Measurements from ENCODE around the gene DOK5.

Gene DOK5

DNA sequence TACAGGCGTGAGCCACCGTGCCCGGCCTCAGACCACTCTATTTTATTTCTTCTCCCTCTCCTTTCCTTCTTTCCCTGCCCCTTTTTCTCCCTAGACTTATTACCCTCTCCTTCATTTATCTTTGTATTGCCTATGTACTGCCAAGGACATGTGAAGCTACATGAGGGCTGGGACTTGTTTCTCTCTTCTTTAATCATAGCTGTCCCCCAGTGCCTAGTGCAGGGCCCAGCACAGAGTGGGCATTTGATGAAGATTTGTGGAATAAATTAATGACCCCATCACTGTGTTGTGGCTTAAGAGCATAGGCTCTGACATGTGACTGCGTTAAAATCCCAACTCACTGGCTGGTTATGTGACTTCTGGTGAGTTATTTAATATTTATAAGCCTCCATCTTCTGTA lies 6.0 kb downstream of the DOK5 start:
- no peaks in the 10 kb centered on the region for H3K27me3 ChIP-seq (ENCODE audit: insufficient read depth, low read length, poor library complexity, severe bottlenecking)
- H2AFZ ChIP-seq (ENCODE audit: low read length) = no peak overlapping the region
- no peaks in the 10 kb centered on the region for H3K79me2 ChIP-seq (ENCODE audit: insufficient read depth, low read length)
- no peak overlapping the region for H3K9ac ChIP-seq (ENCODE audit: low read depth, low read length, poor library complexity, severe bottlenecking)
- no peaks in the 10 kb centered on the region for H4K20me1 ChIP-seq (ENCODE audit: insufficient read depth, low read length, poor library complexity, severe bottlenecking)
- H3K9me2 ChIP-seq (replicated peaks; ENCODE audit: low read depth, low read length) = no peaks in the 10 kb centered on the region; the same call in 1 of the 2 replicates
- no peak overlapping the region for H3K4me3 ChIP-seq (ENCODE audit: low read length, poor library complexity, severe bottlenecking)
- no peaks in the 10 kb centered on the region for H3K9me3 ChIP-seq (ENCODE audit: insufficient read depth, low read depth, low read length)
- no peaks in the 10 kb centered on the region for H3K4me1 ChIP-seq (ENCODE audit: insufficient read depth, low read length, poor library complexity, severe bottlenecking)
- no peak overlapping the region for H3K4me2 ChIP-seq (ENCODE audit: low read depth, low read length, poor library complexity, severe bottlenecking)
- no peaks in the 10 kb centered on the region for H3F3A ChIP-seq (ENCODE audit: low read depth)
- TF ChIP-seq, protein P1, sequence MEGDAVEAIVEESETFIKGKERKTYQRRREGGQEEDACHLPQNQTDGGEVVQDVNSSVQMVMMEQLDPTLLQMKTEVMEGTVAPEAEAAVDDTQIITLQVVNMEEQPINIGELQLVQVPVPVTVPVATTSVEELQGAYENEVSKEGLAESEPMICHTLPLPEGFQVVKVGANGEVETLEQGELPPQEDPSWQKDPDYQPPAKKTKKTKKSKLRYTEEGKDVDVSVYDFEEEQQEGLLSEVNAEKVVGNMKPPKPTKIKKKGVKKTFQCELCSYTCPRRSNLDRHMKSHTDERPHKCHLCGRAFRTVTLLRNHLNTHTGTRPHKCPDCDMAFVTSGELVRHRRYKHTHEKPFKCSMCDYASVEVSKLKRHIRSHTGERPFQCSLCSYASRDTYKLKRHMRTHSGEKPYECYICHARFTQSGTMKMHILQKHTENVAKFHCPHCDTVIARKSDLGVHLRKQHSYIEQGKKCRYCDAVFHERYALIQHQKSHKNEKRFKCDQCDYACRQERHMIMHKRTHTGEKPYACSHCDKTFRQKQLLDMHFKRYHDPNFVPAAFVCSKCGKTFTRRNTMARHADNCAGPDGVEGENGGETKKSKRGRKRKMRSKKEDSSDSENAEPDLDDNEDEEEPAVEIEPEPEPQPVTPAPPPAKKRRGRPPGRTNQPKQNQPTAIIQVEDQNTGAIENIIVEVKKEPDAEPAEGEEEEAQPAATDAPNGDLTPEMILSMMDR (conservative IDR thresholded peaks at IDR 0.05; ENCODE audit: low read length) = no peak
- no peak for TF ChIP-seq EZH2phosphoT487 (IDR thresholded peaks at IDR 0.05; ENCODE audit: borderline replicate concordance)
- H3K36me3 ChIP-seq (ENCODE audit: insufficient read depth, low read length) = no peaks in the 10 kb centered on the region

- H3K9me2 ChIP-seq (replicated peaks; ENCODE audit: low read depth, low read length) = no peaks in the 10 kb centered on the region
- no peaks in the 10 kb centered on the region for H3K36me3 ChIP-seq (ENCODE audit: insufficient read depth, low read length)
- no peak overlapping the region for H3K4me2 ChIP-seq (ENCODE audit: low read depth, low read length, poor library complexity, severe bottlenecking)
- H3K27me3 ChIP-seq (ENCODE audit: insufficient read depth, low read length, poor library complexity, severe bottlenecking) = no peaks in the 10 kb centered on the region
- H3F3A ChIP-seq (ENCODE audit: low read depth) = no peaks in the 10 kb centered on the region
- no peaks in the 10 kb centered on the region for H3K4me1 ChIP-seq (ENCODE audit: insufficient read depth, low read length, poor library complexity, severe bottlenecking)
- no peak overlapping the region for H3K4me3 ChIP-seq (ENCODE audit: low read length, poor library complexity, severe bottlenecking)
- TF ChIP-seq, protein P1 (conservative IDR thresholded peaks at IDR 0.05; ENCODE audit: low read length) = no peak
- no peak for TF ChIP-seq EZH2phosphoT487 (IDR thresholded peaks at IDR 0.05; ENCODE audit: borderline replicate concordance)
- no peaks in the 10 kb centered on the region for H3K79me2 ChIP-seq (ENCODE audit: insufficient read depth, low read length)
- H4K20me1 ChIP-seq (ENCODE audit: insufficient read depth, low read length, poor library complexity, severe bottlenecking) = no peaks in the 10 kb centered on the region
- no peak overlapping the region for H2AFZ ChIP-seq (ENCODE audit: low read length)
- no peaks in the 10 kb centered on the region for H3K9me3 ChIP-seq (ENCODE audit: insufficient read depth, low read depth, low read length)
- no peak overlapping the region for H3K9ac ChIP-seq (ENCODE audit: low read depth, low read length, poor library complexity, severe bottlenecking)
Measured at GRCh38 chr20:54485631-54486030, 10.2 kb downstream of the DOK5 start.

DNA sequence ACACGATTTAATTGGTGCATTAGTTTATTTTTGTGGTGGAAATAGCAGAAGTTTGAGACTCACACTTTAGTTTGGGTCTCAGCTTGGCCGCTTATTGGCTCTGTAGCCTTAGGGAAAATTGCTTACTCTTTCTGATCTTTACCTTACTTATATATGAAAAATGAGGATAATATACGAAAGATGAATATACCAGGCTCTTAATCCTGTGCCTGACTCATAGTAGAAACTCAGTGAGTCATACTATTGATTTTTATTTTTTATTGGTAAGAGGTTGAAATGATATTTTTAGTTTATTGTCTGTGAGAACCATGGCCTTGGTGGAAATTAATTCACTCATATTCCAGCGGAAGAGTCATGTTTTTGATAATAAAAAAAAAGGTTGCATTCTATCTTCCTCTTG lies 11.2 kb downstream of the DOK5 start:
- Histone ChIP-seq H3K9me2 (replicated peaks; ENCODE audit: low read depth, low read length) (no peaks in the 10 kb centered on the region), H3K79me2 (ENCODE audit: insufficient read depth, low read length) (no peaks in the 10 kb centered on the region), H4K20me1 (ENCODE audit: insufficient read depth, low read length, poor library complexity, severe bottlenecking) (no peaks in the 10 kb centered on the region), H3K9me3 (ENCODE audit: insufficient read depth, low read depth, low read length) (no peaks in the 10 kb centered on the region), H3K4me3 (ENCODE audit: low read length, poor library complexity, severe bottlenecking) (no peak overlapping the region), H3K4me2 (ENCODE audit: low read depth, low read length, poor library complexity, severe bottlenecking) (no peak overlapping the region), H3K36me3 (ENCODE audit: insufficient read depth, low read length) (no peaks in the 10 kb centered on the region), H3K4me1 (ENCODE audit: insufficient read depth, low read length, poor library complexity, severe bottlenecking) (no peaks in the 10 kb centered on the region), H3K27me3 (ENCODE audit: insufficient read depth, low read length, poor library complexity, severe bottlenecking) (no peaks in the 10 kb centered on the region), H3K9ac (ENCODE audit: low read depth, low read length, poor library complexity, severe bottlenecking) (no peak overlapping the region), H3F3A (ENCODE audit: low read depth) (no peaks in the 10 kb centered on the region), H2AFZ (ENCODE audit: low read length) (no peak overlapping the region)
- TF ChIP-seq, protein P1 (conservative IDR thresholded peaks at IDR 0.05; ENCODE audit: low read length) = no peak
- no peak for TF ChIP-seq EZH2phosphoT487 (IDR thresholded peaks at IDR 0.05; ENCODE audit: borderline replicate concordance)

All from Loucy (cell line).